GM10248 (cell line): ENCODE data around the gene CYTH2.

Experiments used
- CTCF ChIA-PET: fragments of 300-600 bp; sonication (Branson Sonifier 250); formaldehyde crosslinking; extraction: SDS; loops from one replicate; lab custom pipeline; 2021; ENCODE audit warnings: antibody characterized with exemption; lab: Yijun Ruan, JAX
- POLR2A ChIA-PET: fragments of 350-650 bp; sonication (Branson Sonifier 250); formaldehyde crosslinking; extraction: SDS; loops from one replicate; lab custom pipeline; 2020; ENCODE audit warnings: antibody characterized with exemption; lab: Yijun Ruan, JAX
- DNase-seq: peaks from one replicate; pipeline ENCODE4 v3.0.0; 2012; ENCODE audit errors: extremely low spot score
- TF ChIP-seq, protein P1 (sequence below): IDR thresholded peaks from 2 replicates; pipeline ENCODE4 v1.5.1; 2012; ENCODE audit warnings: mild to moderate bottlenecking, low read depth; ENCODE audit errors: extremely low read depth, missing control alignments, control extremely low read depth

Gene CYTH2

DNA sequence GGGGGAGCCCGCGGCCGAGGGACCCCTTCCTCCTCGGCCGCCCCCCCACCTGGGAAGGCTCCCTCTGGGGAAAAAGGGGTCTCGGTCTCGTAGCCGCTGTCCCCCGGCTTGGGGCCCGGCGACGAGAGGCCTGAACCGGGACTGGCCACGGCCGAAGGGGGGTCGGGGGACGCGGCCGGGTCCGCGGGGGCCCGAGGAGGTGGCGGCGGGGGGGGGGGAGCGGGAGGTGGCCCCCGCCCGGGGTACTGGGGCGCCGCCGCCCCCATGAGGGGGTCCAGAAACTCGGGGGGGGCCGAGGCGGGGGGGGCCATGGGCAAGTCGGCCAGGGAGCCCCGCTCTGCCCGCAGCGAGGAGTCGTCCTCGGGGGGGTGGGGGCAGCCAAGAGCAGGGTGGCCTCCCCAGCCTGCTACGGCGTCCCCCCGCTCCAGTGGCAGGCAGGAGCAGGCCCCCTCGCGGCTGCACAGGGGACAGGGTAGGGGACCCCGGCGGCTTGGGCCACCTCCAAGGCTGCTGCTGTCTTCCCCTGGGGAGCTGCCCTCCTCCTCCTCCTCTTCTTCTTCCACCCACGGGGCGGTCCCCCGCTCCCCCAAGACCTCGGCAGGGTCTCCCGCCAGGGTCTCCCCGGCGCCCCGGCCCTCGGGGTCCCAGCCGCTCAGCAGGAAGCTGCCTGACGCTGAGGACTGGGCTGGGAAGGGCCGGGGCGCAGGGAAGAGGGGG lies 29.6 kb downstream of the CYTH2 start:
- ChIA-PET CTCF (interaction anchor here (1.0 kb wide), 1 partner anchor 86 kb away, joined by 3 read pairs; no protein-coding TSS in a partner anchor), POLR2A (no interaction called here)
- TF ChIP-seq, protein P1, sequence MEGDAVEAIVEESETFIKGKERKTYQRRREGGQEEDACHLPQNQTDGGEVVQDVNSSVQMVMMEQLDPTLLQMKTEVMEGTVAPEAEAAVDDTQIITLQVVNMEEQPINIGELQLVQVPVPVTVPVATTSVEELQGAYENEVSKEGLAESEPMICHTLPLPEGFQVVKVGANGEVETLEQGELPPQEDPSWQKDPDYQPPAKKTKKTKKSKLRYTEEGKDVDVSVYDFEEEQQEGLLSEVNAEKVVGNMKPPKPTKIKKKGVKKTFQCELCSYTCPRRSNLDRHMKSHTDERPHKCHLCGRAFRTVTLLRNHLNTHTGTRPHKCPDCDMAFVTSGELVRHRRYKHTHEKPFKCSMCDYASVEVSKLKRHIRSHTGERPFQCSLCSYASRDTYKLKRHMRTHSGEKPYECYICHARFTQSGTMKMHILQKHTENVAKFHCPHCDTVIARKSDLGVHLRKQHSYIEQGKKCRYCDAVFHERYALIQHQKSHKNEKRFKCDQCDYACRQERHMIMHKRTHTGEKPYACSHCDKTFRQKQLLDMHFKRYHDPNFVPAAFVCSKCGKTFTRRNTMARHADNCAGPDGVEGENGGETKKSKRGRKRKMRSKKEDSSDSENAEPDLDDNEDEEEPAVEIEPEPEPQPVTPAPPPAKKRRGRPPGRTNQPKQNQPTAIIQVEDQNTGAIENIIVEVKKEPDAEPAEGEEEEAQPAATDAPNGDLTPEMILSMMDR = no peak
- no peak for DNase-seq

DNA sequence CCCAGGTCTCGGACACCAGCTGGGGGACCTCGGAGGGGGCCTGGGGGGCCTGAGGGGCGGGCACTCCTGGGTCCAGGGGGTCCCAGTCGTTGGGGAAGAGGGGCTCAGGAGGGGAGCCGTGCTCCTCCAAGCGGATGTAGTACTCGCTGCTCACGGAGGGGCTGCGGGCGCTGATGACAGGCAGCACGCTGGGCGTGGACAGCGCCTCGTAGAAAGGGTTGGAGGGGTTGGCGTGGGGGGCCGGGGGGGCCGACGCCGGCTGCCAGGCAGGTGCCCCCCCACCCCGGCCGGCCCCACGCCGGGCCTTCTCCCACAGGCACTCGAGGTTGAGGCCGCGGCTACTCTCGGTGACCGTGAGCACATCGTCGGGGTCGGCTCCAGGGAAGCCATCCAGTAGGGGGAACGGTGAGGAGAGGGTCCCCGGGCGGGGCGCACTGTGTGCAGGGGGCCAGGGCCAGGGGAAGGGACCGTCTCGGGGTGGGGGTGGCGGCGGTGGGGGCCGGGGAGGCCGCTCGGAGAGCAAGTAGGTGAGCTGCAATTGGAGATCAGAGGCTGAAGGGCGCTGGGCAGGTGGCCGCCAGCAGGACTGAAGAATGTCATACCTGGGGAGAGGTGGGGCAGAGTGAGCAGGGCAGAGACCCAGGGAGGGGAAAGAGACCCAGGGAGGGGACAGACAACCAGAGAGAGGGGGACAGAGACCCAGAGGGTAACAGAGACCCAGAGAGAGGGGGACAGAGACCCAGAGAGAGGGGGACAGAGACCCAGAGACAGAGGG lies 30.3 kb downstream of the CYTH2 start:
- ChIA-PET CTCF (interaction anchor here (1.0 kb wide), 1 partner anchor 85 kb away, joined by 3 read pairs; no protein-coding TSS in a partner anchor), POLR2A (no interaction called here)
- TF ChIP-seq, protein P1 = no peak
- no peak for DNase-seq

DNA sequence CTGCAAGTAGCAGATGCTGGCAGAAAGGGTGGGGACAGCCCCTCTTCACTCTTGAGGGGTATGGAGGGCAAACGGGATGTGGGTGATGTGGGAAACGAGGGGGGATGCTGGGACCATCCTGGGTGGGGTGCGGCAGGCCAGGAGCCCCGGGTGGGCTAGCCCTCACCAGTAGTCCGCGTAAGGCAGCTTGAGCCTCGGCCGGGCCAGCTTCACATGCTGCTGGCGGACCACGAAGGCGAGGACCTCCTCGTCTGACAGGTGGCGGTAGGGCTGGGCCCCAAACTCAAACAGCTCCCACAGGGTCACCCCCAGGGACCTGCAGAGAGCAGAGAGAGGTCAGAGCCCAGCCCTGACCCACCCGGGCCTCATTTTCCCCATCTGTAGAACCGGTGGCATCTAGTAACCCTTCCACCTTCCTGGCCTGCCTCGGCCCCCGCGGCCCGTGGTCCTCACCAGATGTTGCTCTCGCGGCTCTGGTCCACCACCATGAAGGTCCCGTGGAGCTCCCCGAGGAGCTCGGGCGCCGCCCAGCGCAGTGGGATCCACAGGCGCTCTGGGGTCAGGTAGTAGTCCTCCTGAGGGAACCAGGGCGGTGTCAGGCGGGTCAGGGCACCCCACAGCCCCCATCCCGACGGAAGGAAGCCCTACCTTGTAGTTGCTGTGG lies 31.8 kb downstream of the CYTH2 start:
- TF ChIP-seq, protein P1 = no peak
- CTCF ChIA-PET = interaction anchor here (1.7 kb wide), 1 partner anchor 11 kb away, joined by 12 read pairs; no protein-coding TSS in a partner anchor
- no peak for DNase-seq
- POLR2A ChIA-PET = interaction anchor here (0.6 kb wide), 1 partner anchor 36 kb away, joined by 3 read pairs; no protein-coding TSS in a partner anchor

DNA sequence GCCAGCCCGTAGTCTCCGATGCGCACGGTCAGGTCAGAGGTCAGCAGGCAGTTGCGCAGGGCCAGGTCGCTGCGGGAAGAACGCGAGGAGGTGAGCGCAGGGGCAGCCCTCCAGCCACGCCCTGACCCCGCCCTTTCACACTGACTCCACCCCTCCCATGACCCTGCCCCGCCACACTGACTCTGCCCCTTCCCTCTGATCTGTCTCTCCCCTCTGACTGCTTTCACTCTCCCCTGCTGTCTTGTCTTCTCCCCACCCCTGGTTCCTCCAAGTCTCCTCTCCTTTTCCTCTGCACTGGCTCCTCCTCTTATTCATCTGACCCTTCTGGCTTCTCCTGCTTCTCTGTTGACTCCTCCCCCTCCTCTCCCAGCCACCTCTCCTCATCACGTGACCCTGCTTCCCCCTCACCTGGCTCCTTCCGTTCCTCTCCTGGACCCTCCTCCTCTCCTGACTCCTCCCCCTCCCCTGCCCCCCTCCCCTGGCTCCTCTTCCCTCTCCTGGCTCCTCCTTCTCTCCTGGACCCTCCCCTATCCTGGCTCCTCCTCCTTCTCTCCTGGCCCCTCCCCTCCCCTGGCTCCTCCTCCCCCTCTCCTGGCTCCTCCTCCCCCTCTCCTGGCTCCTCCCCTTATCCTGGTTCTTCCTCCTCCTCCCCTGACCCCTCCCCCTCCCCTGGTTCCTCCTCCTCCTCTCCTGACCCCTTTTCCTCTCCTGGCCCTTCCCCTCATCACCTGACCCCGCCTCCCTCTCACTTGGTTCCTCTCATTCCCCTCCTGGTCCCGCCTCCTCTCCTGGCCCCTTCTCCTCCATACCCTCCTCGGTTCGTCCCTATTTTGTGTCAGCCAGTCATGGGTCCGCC lies 32.6 kb downstream of the CYTH2 start:
- DNase-seq = peak; percentile 82
- ChIA-PET CTCF (interaction anchor here (0.7 to 8.3 kb wide), 5 partner anchors 9 to 107 kb away, joined by 4 to 133 read pairs (median 5); no protein-coding TSS in a partner anchor), POLR2A (interaction anchor here (0.6 kb wide), 2 partner anchors 100 to 461 kb away, joined by 3 to 6 read pairs; no protein-coding TSS in a partner anchor)
- TF ChIP-seq, protein P1 = no peak

DNA sequence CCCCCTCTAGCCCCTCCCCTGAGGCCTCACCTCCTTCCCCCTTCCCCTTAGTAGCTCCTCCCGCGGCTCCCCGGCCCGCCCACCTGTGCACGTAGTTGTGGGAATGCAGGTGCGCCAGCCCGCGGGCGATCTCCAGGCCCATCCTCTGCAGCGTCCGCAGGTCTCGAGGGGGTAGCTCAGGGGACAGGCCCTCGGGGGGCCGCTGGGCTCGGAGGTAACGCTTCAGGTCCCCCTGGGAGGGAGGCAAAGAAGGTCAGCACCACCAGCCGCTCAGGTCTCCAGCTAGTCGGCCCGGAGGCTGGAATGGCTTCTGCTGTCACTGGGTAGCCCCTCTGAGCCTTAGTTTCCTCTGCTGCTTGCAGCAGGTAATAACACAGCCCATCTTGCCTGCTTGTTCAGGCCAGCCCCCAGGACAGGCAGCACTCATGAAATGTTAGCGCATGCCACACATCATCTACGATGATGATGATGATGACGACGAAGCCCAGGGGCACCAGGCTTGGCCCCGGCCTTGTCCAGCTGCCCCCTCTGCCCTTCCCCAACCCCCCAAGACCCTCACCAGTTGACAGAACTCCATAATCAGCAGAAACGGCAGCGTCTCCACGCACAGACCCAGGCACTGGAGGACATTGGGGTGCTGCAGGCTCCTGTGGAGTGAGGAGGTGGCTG lies 33.3 kb downstream of the CYTH2 start:
- CTCF ChIA-PET = interaction anchor here (0.7 to 8.3 kb wide), 5 partner anchors 9 to 188 kb away, joined by 3 to 133 read pairs (median 4); no protein-coding TSS in a partner anchor
- POLR2A ChIA-PET = interaction anchor here (0.6 kb wide), 2 partner anchors 101 to 460 kb away, joined by 3 to 6 read pairs; no protein-coding TSS in a partner anchor
- TF ChIP-seq, protein P1 = no peak
- DNase-seq = no peak
